ENCODE measurements around the gene DNAH2.

The DNAH2 gene

DNA sequence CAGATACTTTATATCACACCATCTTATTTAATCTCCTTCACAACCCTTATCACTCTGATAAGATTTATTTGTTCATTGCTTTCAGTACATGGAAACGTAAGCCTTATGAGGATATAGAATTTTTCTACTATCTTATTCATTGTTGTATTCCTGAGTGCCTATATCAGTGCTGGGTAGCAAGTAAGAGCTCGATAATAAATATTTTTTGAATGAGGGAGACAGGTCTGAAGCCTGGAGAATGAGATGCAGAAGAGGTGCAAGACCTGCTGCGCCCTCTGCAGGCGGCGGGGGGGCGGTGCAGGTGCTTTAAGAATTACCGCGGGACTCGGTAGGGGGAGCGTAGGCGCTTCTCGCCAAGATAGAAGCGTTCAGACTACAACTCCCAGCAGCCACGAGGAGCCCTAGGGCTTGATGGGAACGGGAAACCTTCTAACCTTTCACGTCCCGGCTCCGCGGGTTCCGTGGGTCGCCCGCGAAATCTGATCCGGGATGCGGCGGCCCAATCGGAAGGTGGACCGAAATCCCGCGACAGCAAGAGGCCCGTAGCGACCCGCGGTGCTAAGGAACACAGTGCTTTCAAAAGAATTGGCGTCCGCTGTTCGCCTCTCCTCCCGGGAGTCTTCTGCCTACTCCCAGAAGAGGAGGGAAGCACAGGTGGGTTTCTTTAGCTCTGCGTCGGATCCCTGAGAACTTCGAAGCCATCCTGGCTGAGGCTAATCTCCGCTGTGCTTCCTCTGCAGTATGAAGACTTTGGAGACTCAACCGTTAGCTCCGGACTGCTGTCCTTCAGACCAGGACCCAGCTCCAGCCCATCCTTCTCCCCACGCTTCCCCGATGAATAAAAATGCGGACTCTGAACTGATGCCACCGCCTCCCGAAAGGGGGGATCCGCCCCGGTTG is 29.4 kb upstream of the DNAH2 start, which contains the start of gene WRAP53:
Gene WRAP53 (plus strand): TSS at position 570 of the 900 bp plus-strand sequence. CDS start 172 bp downstream, at position 742.
- peak within 1 kb of the TSS; percentile 90 for H3K4me3 ChIP-seq (replicated peaks; ENCODE audit: low read depth, low read length)
- TF ChIP-seq, protein P1, sequence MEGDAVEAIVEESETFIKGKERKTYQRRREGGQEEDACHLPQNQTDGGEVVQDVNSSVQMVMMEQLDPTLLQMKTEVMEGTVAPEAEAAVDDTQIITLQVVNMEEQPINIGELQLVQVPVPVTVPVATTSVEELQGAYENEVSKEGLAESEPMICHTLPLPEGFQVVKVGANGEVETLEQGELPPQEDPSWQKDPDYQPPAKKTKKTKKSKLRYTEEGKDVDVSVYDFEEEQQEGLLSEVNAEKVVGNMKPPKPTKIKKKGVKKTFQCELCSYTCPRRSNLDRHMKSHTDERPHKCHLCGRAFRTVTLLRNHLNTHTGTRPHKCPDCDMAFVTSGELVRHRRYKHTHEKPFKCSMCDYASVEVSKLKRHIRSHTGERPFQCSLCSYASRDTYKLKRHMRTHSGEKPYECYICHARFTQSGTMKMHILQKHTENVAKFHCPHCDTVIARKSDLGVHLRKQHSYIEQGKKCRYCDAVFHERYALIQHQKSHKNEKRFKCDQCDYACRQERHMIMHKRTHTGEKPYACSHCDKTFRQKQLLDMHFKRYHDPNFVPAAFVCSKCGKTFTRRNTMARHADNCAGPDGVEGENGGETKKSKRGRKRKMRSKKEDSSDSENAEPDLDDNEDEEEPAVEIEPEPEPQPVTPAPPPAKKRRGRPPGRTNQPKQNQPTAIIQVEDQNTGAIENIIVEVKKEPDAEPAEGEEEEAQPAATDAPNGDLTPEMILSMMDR (IDR thresholded peaks at IDR 0.05; ENCODE audit: low read depth, low read length, missing control alignments): peak; percentile 94
- peak; percentile 96 for DNase-seq (ENCODE audit: extremely low read depth, low read depth)

DNA sequence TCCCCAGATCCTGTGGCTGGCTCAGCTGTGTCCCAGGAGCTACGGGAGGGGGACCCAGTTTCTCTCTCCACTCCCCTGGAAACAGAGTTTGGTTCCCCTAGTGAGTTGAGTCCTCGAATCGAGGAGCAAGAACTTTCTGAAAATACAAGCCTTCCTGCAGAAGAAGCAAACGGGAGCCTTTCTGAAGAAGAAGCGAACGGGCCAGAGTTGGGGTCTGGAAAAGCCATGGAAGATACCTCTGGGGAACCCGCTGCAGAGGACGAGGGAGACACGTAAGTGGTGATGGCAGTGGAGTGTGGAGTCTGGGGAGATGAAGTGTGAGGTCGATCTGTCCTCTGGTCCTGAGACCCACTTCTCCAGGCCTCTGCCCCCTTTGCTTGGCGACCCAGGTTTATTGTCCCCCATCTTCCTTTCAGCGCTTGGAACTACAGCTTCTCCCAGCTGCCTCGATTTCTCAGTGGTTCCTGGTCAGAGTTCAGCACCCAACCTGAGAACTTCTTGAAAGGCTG is 28.7 kb upstream of the DNAH2 start:
- TF ChIP-seq, protein P1 (IDR thresholded peaks at IDR 0.05; ENCODE audit: low read depth, low read length, missing control alignments): no peak
- peak overlapping the region; percentile 90 for H3K4me3 ChIP-seq (replicated peaks; ENCODE audit: low read depth, low read length)
- no peak for DNase-seq (ENCODE audit: extremely low read depth, low read depth)

DNA sequence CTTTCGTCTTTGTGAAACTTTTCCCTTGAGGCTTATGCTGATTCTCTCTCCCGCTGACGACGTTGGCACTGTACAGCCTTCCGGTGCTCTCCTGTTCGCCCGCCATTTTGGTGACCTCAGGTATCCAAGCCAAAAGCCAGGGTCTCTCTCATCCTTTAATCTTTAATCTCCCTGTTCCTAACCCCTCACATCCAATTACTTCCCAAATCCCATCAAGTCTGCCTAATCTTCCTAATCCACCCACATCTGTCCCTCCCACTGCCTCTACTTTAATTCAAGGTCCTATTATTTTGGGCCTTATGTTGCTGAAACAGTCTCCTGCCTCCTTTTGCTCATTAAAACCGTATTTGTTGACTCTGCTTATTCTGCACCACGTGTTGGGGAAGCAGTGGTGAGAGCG is 22.0 kb upstream of the DNAH2 start:
- TF ChIP-seq, protein P1 (IDR thresholded peaks at IDR 0.05; ENCODE audit: low read depth, low read length, missing control alignments): no peak
- DNase-seq (ENCODE audit: extremely low read depth, low read depth): no peak
- H3K4me3 ChIP-seq (replicated peaks; ENCODE audit: low read depth, low read length): no peak overlapping the region

DNA sequence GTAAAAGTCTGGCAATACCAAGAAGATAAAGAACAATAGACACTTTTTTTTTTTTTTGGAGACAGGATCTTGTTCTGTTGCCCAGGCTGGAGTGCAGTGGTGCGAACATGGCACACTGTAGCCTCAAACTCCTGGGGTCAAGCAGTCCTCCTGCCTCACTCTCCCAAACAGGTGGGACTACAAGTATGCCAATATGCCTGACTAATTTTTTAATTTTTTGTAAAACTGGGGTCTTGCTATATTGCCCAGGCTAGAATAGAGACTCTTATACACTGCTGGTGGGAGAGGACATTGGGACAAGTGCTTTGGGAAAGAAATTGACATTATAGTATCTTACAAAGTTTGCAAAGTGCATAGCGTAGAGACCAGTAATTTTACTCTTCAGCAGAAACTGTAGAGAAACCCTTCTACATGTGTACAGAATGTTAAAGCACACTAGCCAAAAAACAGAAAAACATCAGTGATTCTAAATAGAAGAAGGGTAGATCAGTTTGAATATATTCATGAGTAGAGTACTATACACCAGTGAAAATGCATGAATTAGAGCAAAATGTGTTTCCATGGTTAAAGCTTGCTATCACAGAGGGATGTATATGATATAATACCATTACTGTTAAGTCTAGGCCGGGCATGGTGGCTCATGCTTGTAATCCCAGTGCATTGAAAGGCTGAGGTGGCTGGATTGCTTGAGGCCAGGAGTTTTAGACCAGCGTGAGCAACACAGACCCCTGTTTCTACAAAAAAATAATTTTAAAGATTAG is 19.5 kb upstream of the DNAH2 start:
- DNase-seq (ENCODE audit: extremely low read depth, low read depth): no peak
- no peak overlapping the region for H3K4me3 ChIP-seq (replicated peaks; ENCODE audit: low read depth, low read length)
- TF ChIP-seq, protein P1 (IDR thresholded peaks at IDR 0.05; ENCODE audit: low read depth, low read length, missing control alignments): no peak

DNA sequence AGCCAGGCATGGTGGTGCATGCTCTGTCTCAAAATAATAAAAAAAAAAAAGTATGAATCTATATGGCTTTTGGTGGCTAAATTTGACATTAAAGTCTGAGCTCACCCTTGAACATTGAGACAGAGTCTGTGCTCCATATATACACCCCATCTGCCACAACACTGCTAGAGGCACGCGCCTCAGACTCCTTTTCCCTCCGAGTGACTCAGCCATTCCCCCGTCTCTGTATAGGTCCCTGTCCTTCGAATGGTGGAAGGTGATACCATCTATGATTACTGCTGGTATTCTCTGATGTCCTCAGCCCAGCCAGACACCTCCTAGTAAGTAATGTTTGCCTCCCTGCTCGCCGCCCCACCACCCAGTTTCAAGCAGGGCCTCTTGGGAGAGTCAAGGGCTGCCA is 17.0 kb upstream of the DNAH2 start:
- DNase-seq (ENCODE audit: extremely low read depth, low read depth): no peak

DNA sequence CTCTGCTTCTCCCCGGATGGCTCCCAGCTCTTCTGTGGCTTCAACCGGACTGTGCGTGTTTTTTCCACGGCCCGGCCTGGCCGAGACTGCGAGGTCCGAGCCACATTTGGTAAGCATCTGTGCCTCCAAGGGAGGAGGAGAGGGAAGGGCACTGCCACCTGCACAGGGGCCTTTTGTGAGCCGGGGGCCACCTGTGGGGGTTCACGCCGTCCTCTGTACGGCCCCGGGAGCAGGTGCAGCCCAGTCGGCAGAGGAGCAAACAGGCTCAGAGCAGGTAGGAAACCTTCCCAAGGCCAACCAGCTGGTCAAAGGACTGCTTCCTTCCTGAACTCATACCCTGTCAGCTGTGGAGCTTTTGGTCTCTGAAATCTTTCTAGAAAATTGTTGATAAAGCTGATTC is 15.9 kb upstream of the DNAH2 start:
- H3K4me3 ChIP-seq (replicated peaks; ENCODE audit: low read depth, low read length): no peak overlapping the region
- TF ChIP-seq, protein P1 (IDR thresholded peaks at IDR 0.05; ENCODE audit: low read depth, low read length, missing control alignments): no peak
- no peak for DNase-seq (ENCODE audit: extremely low read depth, low read depth)

More for the DNA sequence above, 17.0 kb upstream of the DNAH2 start:
- no peak overlapping the region for H3K4me3 ChIP-seq (replicated peaks; ENCODE audit: low read depth, low read length)
- TF ChIP-seq, protein P1 (IDR thresholded peaks at IDR 0.05; ENCODE audit: low read depth, low read length, missing control alignments): no peak

All from HFF-Myc (cell line).